H1 (cell line): Measurements from ENCODE around the gene DPYSL4. TPM values are rescaled to one million over a fixed set of nuclear protein-coding genes. Genes with fewer than 3 reads are reported as not detected.
A peak's percentile ranks its signal among the peaks of the same experiment; 100 is the strongest.

Experiments used
- CTCF ChIA-PET: fragments of 300-600 bp; sonication (Branson Sonifier 250); formaldehyde crosslinking; loops from one replicate; lab custom pipeline; 2021; ENCODE audit not compliant: partially characterized antibody; lab: Charles Lee
- POLR2A ChIA-PET: fragments of 300-600 bp; sonication (Branson Sonifier 250); formaldehyde crosslinking; loops from one replicate; lab custom pipeline; 2021; ENCODE audit warnings: inconsistent platforms; ENCODE audit not compliant: partially characterized antibody; lab: Charles Lee
- DNase-seq, 2 experiments: peaks; one replicate each; pipeline versions ENCODE4 v3.0.0 to v3.0.0-alpha.2; 2010 to 2022; ENCODE audit warnings: low spot score in 2 of 2, low read depth in 1 of 2, mixed read lengths in 1 of 2
- FAIRE-seq: peaks from 2 replicates; lab custom pipeline; 2011; peaks lifted over from hg19 to GRCh38; lab: Jason Lieb, UNC
- H2AFZ ChIP-seq: 2 replicates; pipeline ENCODE4 v1.8.1; 2012; ENCODE audit warnings: low read length, inconsistent platforms
- H2AK5ac ChIP-seq: 2 replicates; pipeline ENCODE4 v1.6.1; 2013; ENCODE audit warnings: low read depth, low read length
- H2BK120ac ChIP-seq: replicated peaks from 2 replicates; pipeline ENCODE3; 2013; ENCODE audit warnings: low read depth, low read length, inconsistent platforms
- H2BK12ac ChIP-seq: 2 replicates; pipeline ENCODE4 v1.6.1; 2013; ENCODE audit warnings: low read depth, low read length
- H2BK15ac ChIP-seq: 2 replicates; pipeline ENCODE4 v1.6.1; 2013; ENCODE audit warnings: low read length
- H2BK20ac ChIP-seq: 2 replicates; pipeline ENCODE4 v1.6.1; 2013; ENCODE audit warnings: low read length
- H2BK5ac ChIP-seq: 2 replicates; pipeline ENCODE4 v1.6.1; 2013; ENCODE audit warnings: low read depth, low read length
- H3K14ac ChIP-seq: 2 replicates; pipeline ENCODE4 v1.6.1; 2013; ENCODE audit warnings: inconsistent platforms; ENCODE audit not compliant: insufficient read length
- H3K18ac ChIP-seq: 2 replicates; pipeline ENCODE4 v1.6.1; 2013; ENCODE audit warnings: low read length; ENCODE audit errors: extremely low read depth
- H3K23ac ChIP-seq: 2 replicates; pipeline ENCODE4 v1.6.1; 2013; ENCODE audit warnings: inconsistent platforms; ENCODE audit not compliant: insufficient read length
- H3K23me2 ChIP-seq: 2 replicates; pipeline ENCODE4 v1.6.1; 2013; ENCODE audit warnings: low read depth, low read length
- H3K27ac ChIP-seq: 2 replicates; pipeline ENCODE4 v1.6.1; 2011; ENCODE audit warnings: low read depth, low read length, inconsistent platforms
- H3K27me3 ChIP-seq, 4 experiments: replicated peaks in 1 of 4; 1 replicate in 1 of 4; 2 replicates in 3 of 4; pipeline versions ENCODE4 v1.6.1 to v1.8.1; 2011 to 2013; ENCODE audit warnings: low read length in 3 of 4, mild to moderate bottlenecking in 3 of 4, inconsistent platforms in 2 of 4, mixed read lengths in 2 of 4, moderate library complexity in 1 of 4; ENCODE audit not compliant: control insufficient read depth in 3 of 4, insufficient read depth in 3 of 4; ENCODE audit errors: extremely low read depth in 1 of 4
- H3K36me3 ChIP-seq, 4 experiments: 2 replicates each; pipeline versions ENCODE4 v1.6.1 to v1.8.1; 2011 to 2013; ENCODE audit warnings: mild to moderate bottlenecking in 4 of 4, low read length in 3 of 4, moderate library complexity in 2 of 4, control low read depth in 1 of 4, inconsistent platforms in 1 of 4; ENCODE audit not compliant: insufficient read depth in 4 of 4, control insufficient read depth in 2 of 4
- H3K4ac ChIP-seq: replicated peaks from 2 replicates; pipeline ENCODE3; 2013; ENCODE audit warnings: low read length, low read depth, mixed read lengths, inconsistent platforms; ENCODE audit not compliant: insufficient read length
- H3K4me1 ChIP-seq, 4 experiments: replicated peaks in 1 of 4; 1 replicate in 1 of 4; 2 replicates in 3 of 4; pipeline versions ENCODE4 v1.6.1 to v1.8.1; 2011 to 2013; ENCODE audit warnings: low read length in 3 of 4, inconsistent platforms in 2 of 4, mixed read lengths in 1 of 4; ENCODE audit not compliant: insufficient read depth in 4 of 4, control insufficient read depth in 3 of 4
- H3K4me2 ChIP-seq, 2 experiments: 2 replicates each; pipeline versions ENCODE4 v1.6.1 to v1.8.1; 2011 to 2013; ENCODE audit warnings: low read depth in 2 of 2, low read length in 2 of 2, control low read depth in 1 of 2, inconsistent platforms in 1 of 2, mild to moderate bottlenecking in 1 of 2; ENCODE audit not compliant: insufficient read depth in 1 of 2
- H3K4me3 ChIP-seq, 4 experiments: fragments of 200-600, 300-600 bp in 1 of 4; sonication (generic), shearing (Covaris generic), sonication (Bioruptor Twin) in 1 of 4; 2 replicates each; pipeline versions ENCODE4 v1.5.1 to v1.8.1; 2011 to 2016; ENCODE audit warnings: low read length in 4 of 4, low read depth in 3 of 4, control low read depth in 2 of 4, inconsistent platforms in 2 of 4, mild to moderate bottlenecking in 2 of 4, mixed read lengths in 1 of 4, moderate library complexity in 1 of 4; ENCODE audit not compliant: insufficient read depth in 2 of 4; ENCODE audit errors: extremely low read depth in 1 of 4
- H3K56ac ChIP-seq: replicated peaks from 2 replicates; pipeline ENCODE3; 2013; ENCODE audit warnings: low read depth, mild to moderate bottlenecking, mixed read lengths, low read length, inconsistent platforms; ENCODE audit not compliant: insufficient read length
- H3K79me1 ChIP-seq: 2 replicates; pipeline ENCODE4 v1.6.1; 2013; ENCODE audit warnings: low read depth, low read length, control low read depth
- H3K79me2 ChIP-seq, 2 experiments: 2 replicates each; pipeline versions ENCODE4 v1.6.1 to v1.8.1; 2012 to 2013; ENCODE audit warnings: low read length in 2 of 2, mild to moderate bottlenecking in 2 of 2, inconsistent platforms in 1 of 2; ENCODE audit not compliant: insufficient read depth in 2 of 2, control insufficient read depth in 1 of 2
- H3K9ac ChIP-seq, 4 experiments: replicated peaks in 1 of 4; 1 replicate in 1 of 4; 2 replicates in 3 of 4; pipeline versions ENCODE4 v1.6.1 to v1.8.1; 2011 to 2013; ENCODE audit warnings: low read depth in 3 of 4, low read length in 3 of 4, control low read depth in 2 of 4, mild to moderate bottlenecking in 2 of 4, moderate library complexity in 2 of 4, inconsistent platforms in 1 of 4; ENCODE audit errors: extremely low read depth in 1 of 4
- H3K9me3 ChIP-seq, 2 experiments: 2 replicates each; pipeline versions ENCODE4 v1.6.1 to v1.8.1; 2012 to 2013; ENCODE audit warnings: mild to moderate bottlenecking in 2 of 2, moderate library complexity in 2 of 2, control low read depth in 1 of 2, inconsistent platforms in 1 of 2, low read depth in 1 of 2, low read length in 1 of 2, mixed read lengths in 1 of 2; ENCODE audit not compliant: insufficient read depth in 2 of 2
- H4K20me1 ChIP-seq, 2 experiments: replicated peaks in 1 of 2; 2 replicates each; pipeline versions ENCODE3 to v1.8.1; 2011 to 2013; ENCODE audit warnings: inconsistent platforms in 2 of 2, low read length in 2 of 2, mild to moderate bottlenecking in 1 of 2; ENCODE audit not compliant: insufficient read depth in 2 of 2, control insufficient read depth in 1 of 2
- H4K5ac ChIP-seq: 2 replicates; pipeline ENCODE4 v1.6.1; 2013; ENCODE audit warnings: low read length, low read depth, mixed read lengths, inconsistent platforms; ENCODE audit not compliant: insufficient read length
- H4K8ac ChIP-seq: 2 replicates; pipeline ENCODE4 v1.8.0; 2013; ENCODE audit warnings: mild to moderate bottlenecking, moderate library complexity, low read length, inconsistent platforms; ENCODE audit not compliant: insufficient read depth; ENCODE audit errors: extremely low read depth
- H4K91ac ChIP-seq: replicated peaks from 2 replicates; pipeline ENCODE3; 2013; ENCODE audit warnings: low read length, mixed read lengths, inconsistent platforms; ENCODE audit not compliant: insufficient read length
- BRCA1 ChIP-seq: IDR thresholded peaks from 2 replicates; pipeline ENCODE4 v1.6.1; 2012; ENCODE audit warnings: low read depth, low read length, improper control_type of control experiment
- CEBPB ChIP-seq: IDR thresholded peaks from 2 replicates; pipeline ENCODE4 v1.6.1; 2012; ENCODE audit warnings: low read depth, low read length
- CREB1 ChIP-seq: IDR thresholded peaks from 2 replicates; pipeline ENCODE4 v1.6.1; 2012; ENCODE audit warnings: inconsistent platforms
- EZH2 ChIP-seq: fragments of 200-600 bp; sonication (generic); IDR thresholded peaks from 2 replicates; pipeline ENCODE4 v1.7.1; 2012; ENCODE audit warnings: low read depth, mild to moderate bottlenecking, moderate library complexity, low read length, inconsistent platforms; ENCODE audit not compliant: severe bottlenecking
- FOSL1 ChIP-seq: IDR thresholded peaks from 2 replicates; pipeline ENCODE4 v1.6.1; 2011; ENCODE audit warnings: mild to moderate bottlenecking, low read depth, low read length, moderate library complexity; ENCODE audit not compliant: insufficient read depth
- KDM4A ChIP-seq: IDR thresholded peaks from one replicate; pipeline ENCODE4 v1.7.1; 2012; ENCODE audit warnings: low read depth, mild to moderate bottlenecking, moderate library complexity, low read length, inconsistent platforms; ENCODE audit not compliant: severe bottlenecking
- NANOG ChIP-seq: IDR thresholded peaks from 2 replicates; pipeline ENCODE4 v1.6.1; 2011; ENCODE audit warnings: low read length, low read depth, mild to moderate bottlenecking, inconsistent platforms; ENCODE audit not compliant: insufficient read depth, poor library complexity, severe bottlenecking
- NRF1 ChIP-seq: IDR thresholded peaks from 2 replicates; pipeline ENCODE4 v1.6.1; 2011; ENCODE audit warnings: mild to moderate bottlenecking, low read depth, low read length, improper control_type of control experiment
- POU5F1 ChIP-seq: IDR thresholded peaks from 2 replicates; pipeline ENCODE4 v1.6.1; 2011; ENCODE audit warnings: low read depth, mild to moderate bottlenecking, low read length, moderate library complexity
- RNF2 ChIP-seq: fragments of 200-900, 300-1000 bp; sonication (generic); IDR thresholded peaks from 2 replicates; pipeline ENCODE4 v1.7.1; 2016; ENCODE audit warnings: borderline replicate concordance, low read depth, mild to moderate bottlenecking, antibody characterized with exemption, low read length; ENCODE audit not compliant: poor library complexity, severe bottlenecking; ENCODE audit errors: missing control alignments
- TAF1 ChIP-seq: IDR thresholded peaks from 2 replicates; pipeline ENCODE4 v1.6.1; 2011; ENCODE audit warnings: mild to moderate bottlenecking, low read depth, low read length
- TBP ChIP-seq: IDR thresholded peaks from 2 replicates; pipeline ENCODE4 v1.6.1; 2011; ENCODE audit warnings: low read depth, low read length, improper control_type of control experiment
- ZNF274 ChIP-seq: IDR thresholded peaks from 2 replicates; pipeline ENCODE4 v1.7.0; 2012; ENCODE audit warnings: low read length, borderline replicate concordance; ENCODE audit errors: extremely low read depth
- WGBS, 2 experiments: shearing (Covaris generic) in 1 of 2; methylation state at CpG; one replicate each; pipeline versions ENCODE4 v1.1.6 to v1.1.7; 2013 to 2015; ENCODE audit warnings: low lambda C conversion rate in 2 of 2, mixed read lengths in 2 of 2, inconsistent platforms in 1 of 2, low coverage in 1 of 2, missing lambda C conversion rate in 1 of 2; ENCODE audit not compliant: insufficient replicate concordance in 2 of 2, insufficient coverage in 1 of 2, insufficient read length in 1 of 2; ENCODE audit errors: extremely low coverage in 1 of 2, missing lambda C conversion rate in 1 of 2; 5-methylcytosine and 5-hydroxymethylcytosine counted together
- polyA plus RNA-seq, 7 experiments: library from polyadenylated mRNA; depleted of rRNA in 3 of 7; stranded (reverse) in 5 of 7; unstranded in 2 of 7; fragments of >200 nt in 5 of 7; fragments of 200-250 nt in 2 of 7; gene quantifications; 1 replicate in 5 of 7; 2 replicates in 1 of 7; 4 replicates in 1 of 7; pipeline versions ENCODE4 v1.2.1 to v1.2.3, GENCODE V29; 2011 to 2013; ENCODE audit warnings: missing spikeins in 2 of 7, mixed read lengths in 2 of 7
- total RNA-seq: library from RNA; stranded (reverse); fragmentation: NEBNext Ultra II Directional; extraction: Animal tissue kit (Norgen Biotek cat#: 25700); gene quantifications from 2 replicates; pipeline ENCODE4 v1.2.1, GENCODE V29; 2021

The DPYSL4 gene
- total and polyA plus RNA-seq, 2 of the 8 experiments (the other 6 are each of a cell fraction or from before 2014, with no cell fraction given), result 12.9 to 15.2 TPM

DNA sequence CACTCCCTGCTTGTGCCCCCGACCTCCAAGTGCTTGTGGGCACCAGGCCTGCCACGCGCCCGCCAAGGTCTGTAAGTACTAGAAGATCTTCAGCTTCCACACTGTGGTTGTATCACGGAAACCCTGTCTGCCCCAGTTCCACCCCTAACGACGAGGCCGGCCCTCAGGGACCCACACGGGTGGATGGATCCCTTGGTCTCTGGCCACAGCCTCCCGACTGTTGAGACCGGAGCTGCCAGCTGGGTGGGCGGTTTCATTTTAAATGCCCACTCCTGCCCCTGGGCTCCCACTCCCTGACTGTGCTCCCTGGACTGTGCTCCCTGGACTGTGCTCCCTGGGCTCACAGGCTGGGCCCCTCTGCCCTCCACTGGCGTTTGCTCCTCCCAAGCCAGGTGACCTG lies 50.1 kb downstream of the DPYSL4 start:
- peak overlapping the region; percentile 53 for H4K8ac ChIP-seq
- no peak overlapping the region for H3K56ac ChIP-seq
- H3K36me3 ChIP-seq, result no peaks in the 10 kb centered on the region
- no peak overlapping the region for H2BK120ac ChIP-seq
- H2BK15ac ChIP-seq, result no peak overlapping the region
- no peak overlapping the region for H3K18ac ChIP-seq
- no peak overlapping the region for H2BK12ac ChIP-seq
- no peaks in the 10 kb centered on the region for H3K23me2 ChIP-seq
- no peak overlapping the region for H3K23ac ChIP-seq
- no peaks in the 10 kb centered on the region; a peak in 1 of 7 replicates for H3K27me3 ChIP-seq
- H3K4me2 ChIP-seq, result no peak overlapping the region
- POLR2A ChIA-PET, result interaction anchor here (0.7 kb wide), 1 partner anchor 9 kb away, joined by 3 read pairs; no protein-coding TSS in a partner anchor
- WGBS, 2 experiments, result 87% methylated on average over 9 of the region's 13 CpGs; no CpG with 5 or more reads in 1 of the 2 experiments
- no peak for FAIRE-seq
- no peak overlapping the region for H2AK5ac ChIP-seq
- no peak overlapping the region for H2AFZ ChIP-seq
- H3K4me1 ChIP-seq, result no peaks in the 10 kb centered on the region
- no peak overlapping the region for H3K9ac ChIP-seq
- H2BK20ac ChIP-seq, result no peak overlapping the region
- TF ChIP-seq TBP (no peak), BRCA1 (no peak), NANOG (no peak), EZH2 (no peak), NRF1 (no peak), ZNF274 (no peak), RNF2 (no peak), POU5F1 (no peak), CREB1 (no peak), FOSL1 (no peak), TAF1 (no peak), CEBPB (no peak), KDM4A (no peak)
- no peak overlapping the region for H2BK5ac ChIP-seq
- H3K14ac ChIP-seq, result no peak overlapping the region
- H3K79me2 ChIP-seq, result no peaks in the 10 kb centered on the region
- H3K79me1 ChIP-seq, result no peaks in the 10 kb centered on the region
- no peak overlapping the region; the same call in 1 of the 2 replicates for H3K27ac ChIP-seq
- no peak overlapping the region for H3K4ac ChIP-seq
- H4K20me1 ChIP-seq, result peaks cover 0 to 4% of the 10 kb centered on the region in 2 experiments
- DNase-seq, result no peak
- CTCF ChIA-PET, result interaction anchor here (0.9 to 1.9 kb wide), 4 partner anchors 9 to 124 kb away, joined by 3 to 5 read pairs (median 4); no protein-coding TSS in a partner anchor
- no peak overlapping the region for H4K5ac ChIP-seq
- H4K91ac ChIP-seq, result no peak overlapping the region
- H3K4me3 ChIP-seq, result no peak overlapping the region
- no peaks in the 10 kb centered on the region for H3K9me3 ChIP-seq
